Liver (tissue), 9 donors: ENCODE data around the gene RNF175. TPM values are rescaled to one million over a fixed set of nuclear protein-coding genes. Genes with fewer than 3 reads are reported as not detected.

Experiments
- DNase-seq: peaks from one replicate; pipeline ENCODE4 v3.0.0-alpha.2; 2017; ENCODE audit warnings: low spot score
- H3K27ac ChIP-seq, 2 donors: one replicate each; pipeline ENCODE4 v1.7.0; 2013; ENCODE audit warnings: inconsistent platforms in 2 of 2, low read length in 2 of 2, control low read depth in 1 of 2, low read depth in 1 of 2, mild to moderate bottlenecking in 1 of 2
- H3K27me3 ChIP-seq, 4 donors: one replicate each; pipeline versions ENCODE4 v1.6.1 to v1.7.0; 2013; ENCODE audit warnings: low read length in 3 of 4, inconsistent platforms in 1 of 4, mild to moderate bottlenecking in 1 of 4, moderate library complexity in 1 of 4; ENCODE audit not compliant: control insufficient read depth in 4 of 4, insufficient read depth in 4 of 4
- H3K36me3 ChIP-seq, 4 donors: one replicate each; pipeline versions ENCODE4 v1.6.1 to v1.7.0; 2013; ENCODE audit warnings: low read length in 3 of 4, mild to moderate bottlenecking in 3 of 4, low read depth in 1 of 4, moderate library complexity in 1 of 4; ENCODE audit not compliant: control insufficient read depth in 4 of 4, insufficient read depth in 3 of 4
- H3K4me1 ChIP-seq, 4 donors: one replicate each; pipeline versions ENCODE4 v1.6.1 to v1.7.0; 2013; ENCODE audit warnings: low read length in 3 of 4, mild to moderate bottlenecking in 3 of 4, moderate library complexity in 1 of 4; ENCODE audit not compliant: control insufficient read depth in 4 of 4, insufficient read depth in 4 of 4
- H3K4me3 ChIP-seq, 3 donors: one replicate each; pipeline versions ENCODE4 v1.6.1 to v1.7.0; 2013; ENCODE audit warnings: low read length in 3 of 3, control low read depth in 1 of 3, low read depth in 1 of 3, mild to moderate bottlenecking in 1 of 3
- H3K9ac ChIP-seq, 2 donors: one replicate each; pipeline ENCODE4 v1.7.0; 2013; ENCODE audit warnings: low read length in 2 of 2, mild to moderate bottlenecking in 2 of 2, moderate library complexity in 2 of 2, control low read depth in 1 of 2, low read depth in 1 of 2
- H3K9me3 ChIP-seq, 4 donors: one replicate each; pipeline versions ENCODE4 v1.6.1 to v1.7.0; 2013; ENCODE audit warnings: low read length in 3 of 4; ENCODE audit not compliant: control insufficient read depth in 4 of 4
- EGR1 ChIP-seq, 2 donors: IDR thresholded peaks; 2 replicates each; pipeline ENCODE4 v1.6.1; 2016 to 2018; ENCODE audit warnings: antibody characterized with exemption in 2 of 2, low read depth in 2 of 2
- FOXA1 ChIP-seq: IDR thresholded peaks from 2 replicates; pipeline ENCODE4 v1.6.1; 2016; ENCODE audit warnings: antibody characterized with exemption
- FOXA2 ChIP-seq: IDR thresholded peaks from 2 replicates; pipeline ENCODE4 v1.6.1; 2016; ENCODE audit warnings: antibody characterized with exemption
- HNF4G ChIP-seq: IDR thresholded peaks from 2 replicates; pipeline ENCODE4 v1.6.1; 2016; ENCODE audit warnings: antibody characterized with exemption
- NR2F2 ChIP-seq: IDR thresholded peaks from 2 replicates; pipeline ENCODE4 v1.6.1; 2016; ENCODE audit warnings: antibody characterized with exemption
- RAD21 ChIP-seq, 2 donors: IDR thresholded peaks; 2 replicates each; pipeline ENCODE4 v1.6.1; 2016; ENCODE audit warnings: antibody characterized with exemption in 2 of 2, mild to moderate bottlenecking in 2 of 2
- RXRA ChIP-seq, 2 donors: IDR thresholded peaks; 2 replicates each; pipeline ENCODE4 v1.6.1; 2017 to 2018; ENCODE audit warnings: antibody characterized with exemption in 2 of 2, mild to moderate bottlenecking in 1 of 2
- SP1 ChIP-seq: IDR thresholded peaks from 2 replicates; pipeline ENCODE4 v1.6.1; 2018; ENCODE audit warnings: antibody characterized with exemption, mild to moderate bottlenecking
- TAF1 ChIP-seq: conservative IDR thresholded peaks from 2 replicates; pipeline ENCODE4 v1.6.1; 2016; ENCODE audit warnings: antibody characterized with exemption, mild to moderate bottlenecking
- YY1 ChIP-seq: IDR thresholded peaks from 2 replicates; pipeline ENCODE4 v1.6.1; 2016; ENCODE audit warnings: antibody characterized with exemption, mild to moderate bottlenecking
- WGBS: extraction: QIAGEN DNeasy Blood & Tissue Kit; methylation state at CpG from one replicate; pipeline ENCODE4 v1.1.7; 2013; 5-methylcytosine and 5-hydroxymethylcytosine counted together
- polyA plus RNA-seq, 2 donors: library from polyadenylated mRNA; stranded (reverse) in 1 of 2; unstranded in 1 of 2; fragments of 200-250 nt in 1 of 2; fragments of >200 nt in 1 of 2; fragmentation: Nextera tagmentation in 1 of 2; extraction: Ambion mirVana in 1 of 2; gene quantifications; one replicate each; pipeline versions ENCODE4 v1.2.1 to v1.2.3, GENCODE V29; 2013 to 2015
- total RNA-seq, 2 donors: library from RNA; depleted of rRNA; stranded (reverse); fragments of >200 nt; gene quantifications; one replicate each; pipeline ENCODE4 v1.2.3, GENCODE V29; 2014
- TF ChIP-seq, protein P1 (sequence below): IDR thresholded peaks from 2 replicates; pipeline ENCODE4 v1.6.1; 2016; ENCODE audit warnings: antibody characterized with exemption
- TF ChIP-seq, protein P2 (sequence below): IDR thresholded peaks from 2 replicates; pipeline ENCODE4 v1.6.1; 2016; ENCODE audit warnings: antibody characterized with exemption
- TF ChIP-seq, protein P3 (sequence below): fragments of 150-350 bp; IDR thresholded peaks from 2 replicates; pipeline ENCODE4 v1.5.1; 2017; ENCODE audit warnings: improper control_type of control experiment, low read depth, low read length; ENCODE audit not compliant: missing input control
- TF ChIP-seq, protein P4 (sequence below): IDR thresholded peaks from 2 replicates; pipeline ENCODE4 v1.6.1; 2016; ENCODE audit warnings: antibody characterized with exemption
- TF ChIP-seq, protein P5 (sequence below): IDR thresholded peaks from 2 replicates; pipeline ENCODE4 v1.6.1; 2016; ENCODE audit warnings: antibody characterized with exemption, mild to moderate bottlenecking
- donor health status: healthy.
- donor health status: healthy.
- donor health status: healthy.
- donor health status: healthy.
- donor health status: healthy.

Gene RNF175
- total and polyA plus RNA-seq, 4 donors: 0.08 to 0.65 (median 0.24) TPM; not detected in 1

DNA sequence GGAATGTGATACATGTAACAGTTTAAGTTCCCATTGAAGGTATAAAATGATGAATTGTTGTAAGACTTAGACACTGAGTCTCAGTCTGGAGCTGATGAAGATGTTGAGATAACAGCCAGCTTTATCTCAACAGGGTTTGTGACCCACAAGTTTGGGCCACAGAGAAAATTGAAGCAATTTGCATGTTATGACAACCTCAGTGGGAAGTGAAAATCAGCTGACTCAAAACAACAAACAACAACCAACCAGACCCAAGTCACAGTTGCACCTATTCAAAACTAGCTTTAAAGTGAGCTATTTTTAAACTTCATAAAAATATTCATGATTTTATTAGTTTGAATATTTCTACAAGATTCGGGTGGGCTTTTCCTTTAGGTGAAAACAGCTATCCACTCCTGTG lies 21.1 kb upstream of the RNF175 start (continued):
- TF ChIP-seq, protein P1, sequence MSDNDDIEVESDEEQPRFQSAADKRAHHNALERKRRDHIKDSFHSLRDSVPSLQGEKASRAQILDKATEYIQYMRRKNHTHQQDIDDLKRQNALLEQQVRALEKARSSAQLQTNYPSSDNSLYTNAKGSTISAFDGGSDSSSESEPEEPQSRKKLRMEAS: no peak
- TF ChIP-seq FOXA2: no peak
- TF ChIP-seq HNF4G: no peak

DNA sequence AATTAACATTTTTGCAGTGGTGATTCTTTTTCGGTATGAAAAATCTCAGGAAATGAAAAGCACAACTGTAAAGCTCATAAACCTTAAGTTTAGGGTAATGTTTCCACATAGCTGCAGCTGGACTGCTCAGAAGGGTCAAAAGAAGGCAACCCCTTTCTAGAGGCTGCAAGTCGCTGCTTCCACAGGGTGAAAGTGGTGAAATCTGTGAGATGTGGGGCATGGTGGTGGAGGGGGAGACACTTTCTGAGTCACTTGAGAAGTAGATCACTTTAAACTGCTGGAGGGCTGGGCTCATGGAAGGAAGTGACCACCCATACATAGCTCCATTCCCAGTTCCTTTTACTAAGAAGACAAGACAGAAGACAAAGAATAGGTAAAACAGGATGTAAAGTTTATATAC lies 20.4 kb upstream of the RNF175 start:
- Histone ChIP-seq H3K4me1 (no peaks in the 10 kb centered on the region), H3K9me3 (peaks cover 0 to 6% (median 1%) of the 10 kb centered on the region in 4 donors), H3K27me3 (peaks cover 0 to 18% (median 0%) of the 10 kb centered on the region in 4 donors), H3K4me3 (no peak overlapping the region), H3K27ac (no peak overlapping the region), H3K36me3 (no peaks in the 10 kb centered on the region), H3K9ac (no peak overlapping the region)
- DNase-seq: no peak
- TF ChIP-seq HNF4G (no peak), NR2F2 (no peak), SP1 (no peak), FOXA2 (no peak), RAD21 (IDR thresholded peaks at IDR 0.05) (no peak), FOXA1 (no peak)
- TF ChIP-seq, protein P2, sequence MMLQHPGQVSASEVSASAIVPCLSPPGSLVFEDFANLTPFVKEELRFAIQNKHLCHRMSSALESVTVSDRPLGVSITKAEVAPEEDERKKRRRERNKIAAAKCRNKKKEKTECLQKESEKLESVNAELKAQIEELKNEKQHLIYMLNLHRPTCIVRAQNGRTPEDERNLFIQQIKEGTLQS: no peak
- TF ChIP-seq, protein P3, sequence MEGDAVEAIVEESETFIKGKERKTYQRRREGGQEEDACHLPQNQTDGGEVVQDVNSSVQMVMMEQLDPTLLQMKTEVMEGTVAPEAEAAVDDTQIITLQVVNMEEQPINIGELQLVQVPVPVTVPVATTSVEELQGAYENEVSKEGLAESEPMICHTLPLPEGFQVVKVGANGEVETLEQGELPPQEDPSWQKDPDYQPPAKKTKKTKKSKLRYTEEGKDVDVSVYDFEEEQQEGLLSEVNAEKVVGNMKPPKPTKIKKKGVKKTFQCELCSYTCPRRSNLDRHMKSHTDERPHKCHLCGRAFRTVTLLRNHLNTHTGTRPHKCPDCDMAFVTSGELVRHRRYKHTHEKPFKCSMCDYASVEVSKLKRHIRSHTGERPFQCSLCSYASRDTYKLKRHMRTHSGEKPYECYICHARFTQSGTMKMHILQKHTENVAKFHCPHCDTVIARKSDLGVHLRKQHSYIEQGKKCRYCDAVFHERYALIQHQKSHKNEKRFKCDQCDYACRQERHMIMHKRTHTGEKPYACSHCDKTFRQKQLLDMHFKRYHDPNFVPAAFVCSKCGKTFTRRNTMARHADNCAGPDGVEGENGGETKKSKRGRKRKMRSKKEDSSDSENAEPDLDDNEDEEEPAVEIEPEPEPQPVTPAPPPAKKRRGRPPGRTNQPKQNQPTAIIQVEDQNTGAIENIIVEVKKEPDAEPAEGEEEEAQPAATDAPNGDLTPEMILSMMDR: no peak
- TF ChIP-seq, protein P4, sequence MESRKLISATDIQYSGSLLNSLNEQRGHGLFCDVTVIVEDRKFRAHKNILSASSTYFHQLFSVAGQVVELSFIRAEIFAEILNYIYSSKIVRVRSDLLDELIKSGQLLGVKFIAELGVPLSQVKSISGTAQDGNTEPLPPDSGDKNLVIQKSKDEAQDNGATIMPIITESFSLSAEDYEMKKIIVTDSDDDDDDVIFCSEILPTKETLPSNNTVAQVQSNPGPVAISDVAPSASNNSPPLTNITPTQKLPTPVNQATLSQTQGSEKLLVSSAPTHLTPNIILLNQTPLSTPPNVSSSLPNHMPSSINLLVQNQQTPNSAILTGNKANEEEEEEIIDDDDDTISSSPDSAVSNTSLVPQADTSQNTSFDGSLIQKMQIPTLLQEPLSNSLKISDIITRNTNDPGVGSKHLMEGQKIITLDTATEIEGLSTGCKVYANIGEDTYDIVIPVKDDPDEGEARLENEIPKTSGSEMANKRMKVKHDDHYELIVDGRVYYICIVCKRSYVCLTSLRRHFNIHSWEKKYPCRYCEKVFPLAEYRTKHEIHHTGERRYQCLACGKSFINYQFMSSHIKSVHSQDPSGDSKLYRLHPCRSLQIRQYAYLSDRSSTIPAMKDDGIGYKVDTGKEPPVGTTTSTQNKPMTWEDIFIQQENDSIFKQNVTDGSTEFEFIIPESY: no peak
- TF ChIP-seq, protein P5, sequence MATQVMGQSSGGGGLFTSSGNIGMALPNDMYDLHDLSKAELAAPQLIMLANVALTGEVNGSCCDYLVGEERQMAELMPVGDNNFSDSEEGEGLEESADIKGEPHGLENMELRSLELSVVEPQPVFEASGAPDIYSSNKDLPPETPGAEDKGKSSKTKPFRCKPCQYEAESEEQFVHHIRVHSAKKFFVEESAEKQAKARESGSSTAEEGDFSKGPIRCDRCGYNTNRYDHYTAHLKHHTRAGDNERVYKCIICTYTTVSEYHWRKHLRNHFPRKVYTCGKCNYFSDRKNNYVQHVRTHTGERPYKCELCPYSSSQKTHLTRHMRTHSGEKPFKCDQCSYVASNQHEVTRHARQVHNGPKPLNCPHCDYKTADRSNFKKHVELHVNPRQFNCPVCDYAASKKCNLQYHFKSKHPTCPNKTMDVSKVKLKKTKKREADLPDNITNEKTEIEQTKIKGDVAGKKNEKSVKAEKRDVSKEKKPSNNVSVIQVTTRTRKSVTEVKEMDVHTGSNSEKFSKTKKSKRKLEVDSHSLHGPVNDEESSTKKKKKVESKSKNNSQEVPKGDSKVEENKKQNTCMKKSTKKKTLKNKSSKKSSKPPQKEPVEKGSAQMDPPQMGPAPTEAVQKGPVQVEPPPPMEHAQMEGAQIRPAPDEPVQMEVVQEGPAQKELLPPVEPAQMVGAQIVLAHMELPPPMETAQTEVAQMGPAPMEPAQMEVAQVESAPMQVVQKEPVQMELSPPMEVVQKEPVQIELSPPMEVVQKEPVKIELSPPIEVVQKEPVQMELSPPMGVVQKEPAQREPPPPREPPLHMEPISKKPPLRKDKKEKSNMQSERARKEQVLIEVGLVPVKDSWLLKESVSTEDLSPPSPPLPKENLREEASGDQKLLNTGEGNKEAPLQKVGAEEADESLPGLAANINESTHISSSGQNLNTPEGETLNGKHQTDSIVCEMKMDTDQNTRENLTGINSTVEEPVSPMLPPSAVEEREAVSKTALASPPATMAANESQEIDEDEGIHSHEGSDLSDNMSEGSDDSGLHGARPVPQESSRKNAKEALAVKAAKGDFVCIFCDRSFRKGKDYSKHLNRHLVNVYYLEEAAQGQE: no peak
- 62% methylated on average over 2 of the region's 2 CpGs for WGBS

DNA sequence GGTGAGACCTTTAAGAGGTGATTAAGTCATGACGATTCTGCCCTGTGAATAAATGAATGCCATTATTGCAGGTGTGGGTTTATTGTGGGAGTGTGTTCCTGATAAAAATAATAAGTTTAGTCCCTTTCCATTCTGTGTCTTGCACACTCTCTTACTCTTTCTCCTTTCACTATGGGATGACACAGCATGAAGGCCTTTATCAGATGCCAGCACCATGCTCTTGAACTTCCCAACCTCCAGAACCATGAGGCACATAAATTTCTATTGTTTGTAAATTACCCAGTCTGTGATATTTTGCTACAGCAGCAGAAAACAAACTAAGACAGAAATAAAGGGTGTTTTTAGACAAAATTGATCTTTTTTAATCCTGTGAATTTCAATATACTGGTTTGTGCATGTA lies 18.6 kb upstream of the RNF175 start:
- H3K36me3 ChIP-seq: no peaks in the 10 kb centered on the region
- H3K27me3 ChIP-seq: peaks cover 0 to 18% (median 0%) of the 10 kb centered on the region in 4 donors
- no peak overlapping the region for H3K27ac ChIP-seq
- 79% methylated on average over 1 of the region's 1 CpG for WGBS
- TF ChIP-seq HNF4G (no peak), NR2F2 (no peak), EGR1 (IDR thresholded peaks at IDR 0.05; ENCODE audit: low read depth in 2 of 2) (no peak), RXRA (IDR thresholded peaks at IDR 0.05) (no peak), TAF1 (no peak), YY1 (no peak)
- TF ChIP-seq, protein P1: no peak
- TF ChIP-seq, protein P2: no peak
- TF ChIP-seq, protein P4: no peak
- no peak overlapping the region for H3K9ac ChIP-seq
- H3K4me3 ChIP-seq: no peak overlapping the region
- no peak for DNase-seq
- H3K4me1 ChIP-seq: no peaks in the 10 kb centered on the region
- H3K9me3 ChIP-seq: peaks cover 0 to 6% (median 1%) of the 10 kb centered on the region in 4 donors
